IgD-negative memory B cell (primary cell): ENCODE results near the gene ANXA8. TPM values are rescaled to one million over a fixed set of nuclear protein-coding genes. Genes with fewer than 3 reads are reported as not detected.
A peak's percentile ranks its signal among the peaks of the same experiment; 100 is the strongest.

ENCODE experiments used
- H3K27ac Mint-ChIP-seq, 3 donors: one replicate each; pipeline ENCODE4 v1.8.0; 2020 to 2022; ENCODE audit warnings: mild to moderate bottlenecking in 3 of 3, mixed read lengths in 3 of 3, moderate library complexity in 1 of 3
- H3K27me3 Mint-ChIP-seq: one replicate; pipeline ENCODE4 v1.8.0; 2021; ENCODE audit warnings: mixed read lengths
- H3K36me3 Mint-ChIP-seq: one replicate; pipeline ENCODE4 v1.8.0; 2020; ENCODE audit warnings: mild to moderate bottlenecking, mixed read lengths
- H3K4me1 Mint-ChIP-seq, 3 donors: one replicate each; pipeline ENCODE4 v1.8.0; 2020 to 2022; ENCODE audit warnings: mixed read lengths in 3 of 3, mild to moderate bottlenecking in 1 of 3
- H3K4me3 Mint-ChIP-seq, 4 donors: one replicate each; pipeline ENCODE4 v1.8.0; 2020 to 2022; ENCODE audit warnings: mild to moderate bottlenecking in 4 of 4, mixed read lengths in 4 of 4, moderate library complexity in 3 of 4
- H3K9me3 Mint-ChIP-seq, 3 donors: one replicate each; pipeline ENCODE4 v1.8.0; 2020 to 2021; ENCODE audit warnings: mixed read lengths in 3 of 3, mild to moderate bottlenecking in 1 of 3
- polyA plus RNA-seq: library from polyadenylated mRNA; unstranded; fragments of 300-500 nt; fragmentation: Illumina TruSeq; gene quantifications from one replicate; pipeline ENCODE4 v1.2.3, GENCODE V29; 2021

ANXA8 gene
- polyA plus RNA-seq, 1 donor from 2014 or later = not detected

DNA sequence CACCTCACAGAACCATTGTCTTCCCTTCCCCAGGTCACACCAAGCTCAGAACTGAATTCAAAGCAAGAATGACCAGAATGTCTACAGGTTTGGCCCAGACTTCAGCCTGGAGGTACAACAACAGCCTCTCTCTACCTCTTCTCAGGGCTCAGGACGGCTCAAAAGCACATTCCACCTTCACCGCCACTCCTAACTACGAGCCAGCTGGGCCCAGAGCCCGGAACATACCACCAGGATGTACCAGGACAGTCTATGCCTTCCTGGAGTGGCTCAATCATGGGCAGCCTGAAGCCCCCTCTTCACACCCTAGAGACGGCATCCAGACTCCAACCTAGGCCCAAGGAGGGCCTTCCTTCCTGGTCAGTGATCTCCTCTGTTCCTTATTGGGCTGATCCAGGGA lies 41.6 kb downstream of the ANXA8 start:
- H3K27ac Mint-ChIP-seq = no peak overlapping the region
- no peak overlapping the region for H3K4me3 Mint-ChIP-seq
- no peaks in the 10 kb centered on the region for H3K4me1 Mint-ChIP-seq
- H3K36me3 Mint-ChIP-seq = peaks cover 2% of the 10 kb centered on the region
- H3K27me3 Mint-ChIP-seq = peaks cover 13% of the 10 kb centered on the region
- peaks cover 5 to 23% (median 11%) of the 10 kb centered on the region in 3 donors for H3K9me3 Mint-ChIP-seq

DNA sequence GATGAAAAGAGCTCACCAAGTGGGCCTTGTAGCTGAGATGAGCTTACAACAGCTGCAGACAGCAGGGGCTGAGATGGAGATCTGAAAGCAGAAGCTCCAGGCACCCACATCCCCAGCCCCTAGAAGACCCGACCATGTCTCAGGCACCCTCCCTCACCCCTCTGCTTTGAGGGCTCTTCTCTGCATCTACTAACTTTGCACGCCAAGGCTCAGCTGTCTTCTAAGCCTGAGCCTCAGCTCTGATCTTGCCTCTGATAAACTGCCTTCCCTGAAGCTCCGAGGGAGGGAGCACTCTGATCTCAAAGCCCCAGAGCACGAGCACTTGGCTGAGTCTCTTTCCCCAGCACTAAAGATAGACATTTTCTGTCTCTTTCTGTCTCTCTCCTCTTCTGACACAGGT lies 42.0 kb downstream of the ANXA8 start:
- Mint-ChIP-seq H3K4me1 (no peaks in the 10 kb centered on the region), H3K27ac (no peak overlapping the region), H3K27me3 (peaks cover 13% of the 10 kb centered on the region), H3K4me3 (peak overlapping the region in 1 of 4 donors; percentile 20), H3K36me3 (peaks cover 2% of the 10 kb centered on the region), H3K9me3 (peaks cover 5 to 23% (median 11%) of the 10 kb centered on the region in 3 donors)

DNA sequence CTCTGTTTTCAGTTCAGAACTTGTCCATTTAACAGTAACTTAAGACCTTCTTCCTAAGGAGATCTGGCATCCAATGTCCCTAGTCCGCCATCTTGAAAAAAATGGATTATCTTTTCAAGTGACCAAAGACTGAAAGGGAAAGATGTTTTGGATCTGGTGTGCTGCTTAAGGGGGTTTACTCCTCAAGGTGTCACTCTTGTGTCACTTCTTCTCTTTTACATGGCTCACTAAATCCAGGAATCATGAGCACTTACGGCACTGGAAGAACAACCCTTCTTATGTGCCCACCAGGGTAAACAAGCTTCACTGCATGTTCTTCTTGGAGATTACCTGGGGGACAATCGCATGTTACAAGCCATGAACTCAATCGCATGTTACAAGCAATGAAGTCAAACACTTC lies 43.7 kb downstream of the ANXA8 start:
- peaks cover 13% of the 10 kb centered on the region for H3K27me3 Mint-ChIP-seq
- H3K4me3 Mint-ChIP-seq = no peak overlapping the region
- peaks cover 2% of the 10 kb centered on the region for H3K36me3 Mint-ChIP-seq
- no peaks in the 10 kb centered on the region for H3K4me1 Mint-ChIP-seq
- H3K9me3 Mint-ChIP-seq = peaks cover 5 to 21% (median 10%) of the 10 kb centered on the region in 3 donors
- H3K27ac Mint-ChIP-seq = no peak overlapping the region

DNA sequence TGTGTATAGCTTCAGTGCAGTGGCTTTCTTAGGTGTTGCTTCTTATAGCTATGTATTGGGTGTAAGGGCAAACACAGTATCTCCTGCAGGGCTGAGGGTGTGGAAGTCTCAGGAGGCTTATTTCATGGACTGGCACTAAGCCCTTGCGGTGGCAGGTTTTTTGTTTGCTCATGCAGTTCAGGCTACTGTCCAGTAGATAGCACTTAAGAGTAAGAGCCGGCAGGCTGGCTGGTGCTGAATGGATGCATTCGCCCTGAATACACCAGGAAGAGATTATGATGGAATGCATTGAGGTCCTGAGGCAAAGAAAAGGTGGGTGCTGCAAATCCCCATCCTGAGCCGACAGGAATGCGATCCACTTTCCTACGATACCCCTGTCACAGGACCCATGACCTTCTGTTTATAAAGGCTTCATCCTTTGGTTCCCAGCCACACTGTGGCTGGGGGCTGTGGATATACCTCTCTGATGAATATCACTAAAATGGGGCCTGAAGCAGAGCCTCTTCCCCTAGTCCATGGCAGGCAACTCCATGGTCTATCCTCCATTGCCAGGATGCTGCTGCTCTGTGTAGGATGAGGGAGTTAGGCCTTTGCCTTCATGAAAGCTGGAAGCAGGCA lies 44.9 kb downstream of the ANXA8 start:
- Mint-ChIP-seq H3K27me3 (peaks cover 13% of the 10 kb centered on the region), H3K36me3 (peaks cover 2% of the 10 kb centered on the region), H3K9me3 (peaks cover 8 to 22% (median 11%) of the 10 kb centered on the region in 3 donors), H3K27ac (no peak overlapping the region), H3K4me3 (no peak overlapping the region), H3K4me1 (no peaks in the 10 kb centered on the region)

DNA sequence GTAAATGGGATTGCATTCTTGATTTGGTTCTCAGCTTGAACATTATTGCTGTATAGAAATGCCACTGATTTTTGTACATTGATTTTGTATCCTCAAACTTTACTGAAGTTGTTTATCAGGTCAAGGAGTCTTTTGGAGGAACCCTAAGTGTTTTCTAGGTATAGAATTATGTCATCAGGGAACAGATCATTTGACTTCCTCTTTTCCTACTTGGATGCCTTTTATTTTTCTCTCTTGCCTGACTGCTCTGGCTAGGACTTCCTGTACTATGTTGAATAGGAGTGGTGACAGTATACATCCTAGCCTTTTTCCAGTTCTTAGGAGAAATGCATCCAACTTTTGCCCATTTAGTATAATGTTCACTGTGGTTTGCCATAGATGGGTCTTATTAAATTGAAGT lies 48.8 kb downstream of the ANXA8 start:
- Mint-ChIP-seq H3K4me3 (no peak overlapping the region), H3K36me3 (peaks cover 2% of the 10 kb centered on the region), H3K27ac (no peak overlapping the region), H3K4me1 (no peaks in the 10 kb centered on the region), H3K9me3 (peaks cover 8 to 18% (median 11%) of the 10 kb centered on the region in 3 donors), H3K27me3 (peaks cover 7% of the 10 kb centered on the region)

DNA sequence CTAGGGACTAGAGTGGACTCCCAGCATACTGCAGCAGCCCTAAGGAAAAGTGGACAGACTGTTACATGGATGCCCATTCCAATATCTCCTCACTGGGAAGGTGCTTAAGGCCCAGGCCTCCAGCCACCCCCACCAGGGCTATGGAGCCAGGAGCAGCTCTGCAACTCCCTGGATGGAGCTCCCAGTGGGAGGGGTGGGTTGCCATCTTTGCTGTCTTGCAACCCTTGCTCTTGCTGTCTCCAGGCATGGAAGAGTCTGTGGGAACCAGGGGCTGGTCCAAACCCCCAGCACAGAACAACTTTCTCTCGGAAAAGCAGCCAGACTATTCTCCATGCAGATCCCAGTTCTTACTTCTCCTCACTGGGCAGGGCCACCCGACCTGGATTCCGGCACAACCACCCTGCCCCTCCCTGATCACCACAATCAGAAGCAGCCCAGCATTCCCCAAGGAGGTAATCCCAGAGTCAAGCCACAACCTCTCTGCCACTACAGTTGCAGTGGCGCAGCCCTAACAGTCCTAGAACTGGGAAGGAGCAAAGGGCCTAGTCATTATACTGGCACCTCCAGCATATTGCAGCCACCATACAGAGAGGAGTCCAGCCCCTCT lies 58.0 kb downstream of the ANXA8 start:
- peaks cover 6% of the 10 kb centered on the region for H3K27me3 Mint-ChIP-seq
- no peak overlapping the region for H3K27ac Mint-ChIP-seq
- H3K4me3 Mint-ChIP-seq = no peak overlapping the region
- no peaks in the 10 kb centered on the region for H3K36me3 Mint-ChIP-seq
- H3K9me3 Mint-ChIP-seq = peaks cover 4 to 5% (median 5%) of the 10 kb centered on the region in 3 donors
- H3K4me1 Mint-ChIP-seq = no peaks in the 10 kb centered on the region

DNA sequence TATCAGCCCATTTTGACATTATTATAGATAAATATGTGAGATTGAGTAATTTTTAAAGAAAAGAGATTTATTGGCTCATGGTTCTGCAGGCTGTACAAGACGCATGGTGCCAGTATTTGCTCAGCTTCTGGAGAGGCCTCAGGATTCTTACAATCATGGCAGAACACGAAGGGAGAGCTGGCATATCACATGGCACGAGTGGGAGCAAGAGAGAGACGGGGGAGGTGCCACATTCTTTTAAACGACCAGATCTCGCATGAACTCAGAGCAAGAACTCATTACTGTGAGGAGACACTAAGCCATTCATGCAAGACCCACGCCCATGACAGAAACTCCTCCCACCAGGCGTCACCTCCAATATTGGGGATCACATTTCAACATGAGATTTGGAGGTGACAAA lies 59.7 kb downstream of the ANXA8 start:
- Mint-ChIP-seq H3K4me3 (no peak overlapping the region), H3K4me1 (no peaks in the 10 kb centered on the region), H3K27me3 (peaks cover 3% of the 10 kb centered on the region), H3K9me3 (peaks cover 4 to 5% (median 5%) of the 10 kb centered on the region in 3 donors), H3K27ac (no peak overlapping the region), H3K36me3 (no peaks in the 10 kb centered on the region)

DNA sequence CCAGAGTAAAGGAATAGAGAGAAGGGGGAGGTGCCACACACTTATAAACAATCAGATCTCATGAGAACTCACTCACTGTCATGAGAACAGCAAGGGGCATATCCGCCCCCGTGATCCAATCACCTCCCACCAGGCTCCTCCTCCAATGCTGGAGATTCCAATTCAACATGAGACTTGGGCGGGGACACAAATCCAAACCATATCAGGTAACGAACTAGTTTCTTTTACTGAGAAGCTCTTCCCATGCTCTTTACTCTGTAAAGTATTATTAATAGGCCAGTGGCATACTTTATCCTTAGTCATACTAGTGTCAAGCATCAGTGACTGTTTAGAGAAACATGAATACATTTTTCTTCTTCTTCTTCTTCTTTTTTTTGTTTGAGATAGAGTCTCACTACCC lies 60.4 kb downstream of the ANXA8 start:
- Mint-ChIP-seq H3K9me3 (peaks cover 3 to 4% (median 4%) of the 10 kb centered on the region in 3 donors), H3K27me3 (peaks cover 2% of the 10 kb centered on the region), H3K27ac (no peak overlapping the region), H3K4me3 (no peak overlapping the region), H3K36me3 (no peaks in the 10 kb centered on the region), H3K4me1 (no peaks in the 10 kb centered on the region)

DNA sequence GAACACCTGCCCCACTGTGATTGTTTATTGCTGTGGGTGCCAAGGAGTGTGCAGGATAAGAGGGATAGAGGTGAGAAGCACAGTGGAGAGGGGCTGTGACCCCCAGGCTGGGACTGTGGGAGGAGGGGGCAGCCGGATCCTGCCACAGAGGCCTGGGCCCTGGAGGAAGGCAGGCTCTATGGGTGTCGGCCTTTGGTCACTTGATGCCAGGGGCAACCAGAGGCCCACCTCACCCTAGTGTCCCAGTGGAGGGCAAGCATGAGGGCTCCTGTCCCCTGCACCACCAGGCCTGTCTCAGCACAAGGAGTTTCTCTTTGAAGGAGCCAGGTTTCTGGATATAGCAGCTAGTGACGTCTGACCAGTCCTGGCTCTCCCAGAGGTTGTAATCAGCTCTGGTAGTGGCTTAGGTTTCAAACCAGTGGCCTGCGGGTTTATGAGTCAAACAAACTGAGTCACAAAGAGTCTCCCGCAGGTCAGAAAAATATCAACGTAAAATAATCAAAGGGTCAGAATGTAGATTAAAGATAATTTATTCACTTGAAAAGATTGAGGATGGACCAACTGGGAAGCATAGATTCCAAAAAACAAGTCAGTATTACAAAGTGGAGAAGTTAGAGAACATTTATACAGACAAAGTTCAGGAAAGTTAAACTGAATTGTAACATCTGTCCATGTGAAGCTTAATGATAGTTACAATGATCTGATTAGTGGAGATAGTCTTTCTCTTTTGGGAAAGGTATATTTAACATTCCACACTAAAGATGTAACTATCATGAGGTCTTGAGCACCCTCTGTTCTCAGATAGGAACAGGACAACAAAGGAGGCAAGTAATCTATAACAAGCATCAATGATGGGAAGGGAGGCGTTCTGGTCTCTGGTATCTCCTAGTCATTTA lies 62.6 kb downstream of the ANXA8 start:
- H3K27ac Mint-ChIP-seq = no peak overlapping the region
- H3K36me3 Mint-ChIP-seq = no peaks in the 10 kb centered on the region
- H3K4me1 Mint-ChIP-seq = no peaks in the 10 kb centered on the region
- H3K9me3 Mint-ChIP-seq = peaks cover 0 to 2% (median 0%) of the 10 kb centered on the region in 3 donors
- no peak overlapping the region for H3K4me3 Mint-ChIP-seq
- H3K27me3 Mint-ChIP-seq = peaks cover 2% of the 10 kb centered on the region

DNA sequence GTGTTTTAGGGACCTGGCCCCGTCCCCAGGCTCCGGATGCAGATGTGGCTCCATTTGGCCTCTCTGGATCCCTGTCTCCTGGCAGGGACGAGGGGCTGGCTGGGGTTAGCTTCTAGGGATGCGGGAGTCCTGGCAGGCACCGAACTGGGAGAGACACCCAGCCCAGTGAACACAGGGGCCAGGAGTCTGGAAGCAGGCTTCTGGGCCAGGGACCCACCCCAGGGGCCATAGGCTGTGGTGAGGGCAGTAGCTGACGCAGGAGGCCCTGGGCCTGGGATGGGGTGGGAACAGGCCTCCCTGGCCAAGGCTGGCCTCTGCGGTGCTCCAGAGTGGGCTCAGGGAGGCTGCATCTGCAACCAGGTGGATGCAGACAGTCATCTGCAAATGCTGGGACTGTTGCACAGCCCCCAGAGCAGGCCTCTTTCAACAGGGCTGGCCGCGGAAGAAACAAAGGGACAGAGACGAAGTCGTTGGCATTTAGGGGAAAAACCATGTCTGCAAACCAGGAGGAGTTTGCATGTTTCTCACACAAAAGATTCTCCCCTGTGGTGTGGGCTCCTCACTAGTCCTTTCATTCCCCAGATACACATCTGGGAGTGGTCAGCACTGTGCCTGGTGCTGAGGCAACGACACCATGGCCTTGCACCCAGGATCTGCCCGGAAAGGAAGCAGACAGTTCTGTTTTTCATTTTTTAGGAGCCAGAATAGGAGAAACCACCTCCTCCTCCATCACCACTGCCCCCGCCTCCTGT lies 63.4 kb downstream of the ANXA8 start:
- Mint-ChIP-seq H3K27ac (no peak overlapping the region), H3K4me1 (no peaks in the 10 kb centered on the region), H3K9me3 (peaks cover 0 to 2% (median 0%) of the 10 kb centered on the region in 3 donors), H3K27me3 (peaks cover 2% of the 10 kb centered on the region), H3K4me3 (no peak overlapping the region), H3K36me3 (no peaks in the 10 kb centered on the region)

DNA sequence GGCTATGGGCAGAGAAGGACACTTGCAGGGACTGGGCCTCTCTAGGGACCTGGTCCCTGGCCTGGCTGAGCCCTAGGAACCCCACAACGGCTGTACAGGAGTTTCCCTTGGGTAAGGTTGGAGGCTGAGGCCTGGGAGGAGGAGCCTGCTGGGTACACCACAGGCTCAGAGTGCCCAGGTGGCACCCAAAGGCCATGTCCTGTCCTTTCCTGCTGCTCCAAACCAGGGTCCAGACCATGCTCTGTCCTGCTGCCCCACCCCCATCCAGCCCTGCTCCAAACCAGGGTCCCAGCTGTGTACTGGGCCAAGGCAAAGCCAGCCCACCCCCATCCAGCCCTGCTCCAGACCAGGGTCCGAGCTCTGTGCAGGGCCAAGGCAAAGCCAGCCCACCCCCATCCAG lies 64.5 kb downstream of the ANXA8 start:
- no peak overlapping the region for H3K4me3 Mint-ChIP-seq
- H3K9me3 Mint-ChIP-seq = peaks cover 0 to 2% (median 0%) of the 10 kb centered on the region in 3 donors
- H3K4me1 Mint-ChIP-seq = no peaks in the 10 kb centered on the region
- H3K36me3 Mint-ChIP-seq = no peaks in the 10 kb centered on the region
- peaks cover 2% of the 10 kb centered on the region for H3K27me3 Mint-ChIP-seq
- H3K27ac Mint-ChIP-seq = peak overlapping the region in 1 of 3 donors; percentile 18

DNA sequence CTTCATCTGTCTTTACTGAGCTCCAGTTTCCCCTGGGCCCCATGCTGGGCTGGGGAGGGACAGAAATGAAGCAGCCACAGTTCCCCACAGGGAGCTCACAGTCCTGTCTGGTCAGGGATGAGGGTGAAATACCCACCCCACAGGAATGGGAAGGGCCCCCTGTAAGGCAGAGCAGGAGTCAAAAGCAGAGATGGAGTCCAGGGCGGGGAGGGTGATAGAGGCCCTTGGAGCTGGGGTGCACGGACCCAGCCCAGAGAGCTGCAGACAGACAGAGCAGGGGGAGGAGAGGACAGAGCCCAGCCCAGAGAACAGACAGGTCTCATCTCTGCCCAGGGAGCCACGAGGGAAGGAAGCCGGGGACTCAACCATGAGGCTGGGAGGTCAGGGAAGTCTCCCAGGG lies 64.9 kb downstream of the ANXA8 start:
- no peaks in the 10 kb centered on the region for H3K36me3 Mint-ChIP-seq
- no peaks in the 10 kb centered on the region for H3K4me1 Mint-ChIP-seq
- no peak overlapping the region for H3K4me3 Mint-ChIP-seq
- no peak overlapping the region for H3K27ac Mint-ChIP-seq
- H3K27me3 Mint-ChIP-seq = peaks cover 2% of the 10 kb centered on the region
- H3K9me3 Mint-ChIP-seq = no peaks in the 10 kb centered on the region

DNA sequence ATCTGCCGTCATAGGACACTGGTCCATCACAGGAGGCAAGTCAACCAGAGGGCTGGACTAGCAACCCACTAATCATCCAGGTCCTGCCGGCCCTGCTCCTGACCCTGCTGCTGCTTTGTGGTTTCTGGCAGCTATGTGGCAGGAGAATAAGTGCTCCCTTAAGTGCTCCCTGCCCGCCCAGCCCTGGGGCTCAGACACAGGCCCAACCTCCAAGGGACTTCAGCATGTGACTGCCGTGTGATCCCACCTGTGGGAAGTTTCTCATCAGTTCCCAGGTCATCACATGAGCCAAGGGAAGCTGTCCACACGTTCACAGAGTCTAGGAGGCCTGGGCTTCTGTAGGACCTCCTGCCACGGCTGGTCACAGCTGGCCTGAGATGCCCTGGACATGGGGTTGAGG lies 65.6 kb downstream of the ANXA8 start:
- Mint-ChIP-seq H3K9me3 (no peaks in the 10 kb centered on the region), H3K27me3 (peaks cover 2% of the 10 kb centered on the region), H3K36me3 (no peaks in the 10 kb centered on the region), H3K4me3 (no peak overlapping the region), H3K27ac (no peak overlapping the region), H3K4me1 (no peaks in the 10 kb centered on the region)
